ENCODE data around the gene PCDHGA6.
"Not testable (repeated sequence)": the region's sequence is repeated elsewhere in the genome, so short reads cannot be mapped to it uniquely, and the experiment has no call there.

GRCh38 chr5:141375444-141376155, 1.9 kb downstream of the PCDHGA6 start:
- not testable (repeated sequence) for TF ChIP-seq CTCF, POLR2AphosphoS5, POLR2A (IDR thresholded peaks at IDR 0.05)

Data from suprapubic skin (tissue), 4 donors.